Mammary epithelial cell (primary cell): Measurements from ENCODE around the gene FAM163A.

ENCODE experiments used
- CTCF ChIP-seq, 2 donors: IDR thresholded peaks in 1 of 2; conservative IDR thresholded peaks in 1 of 2; 2 replicates each; pipeline ENCODE4 v1.5.1; 2011 to 2012; ENCODE audit warnings: inconsistent platforms in 2 of 2, low read length in 2 of 2, mild to moderate bottlenecking in 2 of 2, control low read depth in 1 of 2, low read depth in 1 of 2; ENCODE audit not compliant: insufficient read depth in 1 of 2; ENCODE audit errors: extremely low read depth in 1 of 2
- EZH2 ChIP-seq: IDR thresholded peaks from 2 replicates; pipeline ENCODE4 v1.6.1; 2012; ENCODE audit warnings: low read length, inconsistent platforms, borderline replicate concordance

GRCh38 chr1:179706339-179706941, 36.7 kb upstream of the FAM163A start:
- TF ChIP-seq CTCF (conservative IDR thresholded peaks at IDR 0.05 in 1 of 2, IDR thresholded peaks at IDR 0.05 in 1 of 2; ENCODE audit: extremely low read depth in 1 of 2, insufficient read depth in 1 of 2, low read depth in 1 of 2, low read length in 2 of 2), result peak; percentile 67 to 80
- TF ChIP-seq EZH2, result no peak
